BLaER1 (cell line): ENCODE data around the gene MAPT.

Experiments
- H3K27ac ChIP-seq: shearing (Covaris generic); formaldehyde crosslinking; 2 replicates; pipeline ENCODE4 v1.8.1; 2022
- H3K27me3 ChIP-seq: shearing (Covaris generic); formaldehyde crosslinking; 2 replicates; pipeline ENCODE4 v1.8.1; 2022
- H3K36me3 ChIP-seq: shearing (Covaris generic); formaldehyde crosslinking; 2 replicates; pipeline ENCODE4 v1.8.1; 2022
- H3K4me1 ChIP-seq: shearing (Covaris generic); formaldehyde crosslinking; 2 replicates; pipeline ENCODE4 v1.8.1; 2022
- H3K4me2 ChIP-seq: shearing (Covaris generic); formaldehyde crosslinking; 2 replicates; pipeline ENCODE4 v1.8.1; 2022
- H3K4me3 ChIP-seq: shearing (Covaris generic); formaldehyde crosslinking; 2 replicates; pipeline ENCODE4 v1.8.1; 2022
- H3K9ac ChIP-seq: shearing (Covaris generic); formaldehyde crosslinking; 2 replicates; pipeline ENCODE4 v1.8.1; 2022
- H3K9me3 ChIP-seq: shearing (Covaris generic); formaldehyde crosslinking; 2 replicates; pipeline ENCODE4 v1.8.1; 2022
- H4K20me1 ChIP-seq: shearing (Covaris generic); formaldehyde crosslinking; 2 replicates; pipeline ENCODE4 v1.8.1; 2022
- Cebpa-rat ChIP-seq: shearing (Covaris generic); IDR thresholded peaks from 2 replicates; pipeline ENCODE4 v1.8.1; 2022

MAPT gene

DNA sequence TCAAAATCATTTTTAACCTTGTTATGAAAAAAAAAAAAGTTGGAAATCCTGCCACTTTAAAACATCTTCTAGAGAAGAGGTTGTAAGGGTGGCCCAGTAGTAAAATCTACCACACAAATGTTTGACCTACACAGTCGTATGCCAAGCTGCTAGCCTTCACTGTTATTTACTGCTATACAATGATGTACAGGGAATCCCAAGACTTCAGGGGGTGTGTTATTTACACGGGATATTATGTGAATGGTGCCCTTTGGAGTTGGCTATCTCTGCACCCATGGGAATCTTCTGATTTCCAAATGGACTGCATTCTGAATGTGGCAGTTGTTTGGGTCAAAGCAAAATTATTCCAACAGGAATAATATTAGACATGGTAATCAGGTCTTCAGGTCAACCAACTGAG is 150.6 kb downstream of the MAPT start:
- H3K36me3 ChIP-seq = peaks cover 99% of the 10 kb centered on the region
- H3K27ac ChIP-seq = no peak overlapping the region
- no peak overlapping the region for H3K4me2 ChIP-seq
- H4K20me1 ChIP-seq = peaks cover 74% of the 10 kb centered on the region
- no peaks in the 10 kb centered on the region for H3K4me1 ChIP-seq
- H3K27me3 ChIP-seq = no peaks in the 10 kb centered on the region
- H3K9me3 ChIP-seq = no peaks in the 10 kb centered on the region
- no peak overlapping the region for H3K9ac ChIP-seq
- TF ChIP-seq Cebpa-rat = no peak
- no peak overlapping the region for H3K4me3 ChIP-seq

DNA sequence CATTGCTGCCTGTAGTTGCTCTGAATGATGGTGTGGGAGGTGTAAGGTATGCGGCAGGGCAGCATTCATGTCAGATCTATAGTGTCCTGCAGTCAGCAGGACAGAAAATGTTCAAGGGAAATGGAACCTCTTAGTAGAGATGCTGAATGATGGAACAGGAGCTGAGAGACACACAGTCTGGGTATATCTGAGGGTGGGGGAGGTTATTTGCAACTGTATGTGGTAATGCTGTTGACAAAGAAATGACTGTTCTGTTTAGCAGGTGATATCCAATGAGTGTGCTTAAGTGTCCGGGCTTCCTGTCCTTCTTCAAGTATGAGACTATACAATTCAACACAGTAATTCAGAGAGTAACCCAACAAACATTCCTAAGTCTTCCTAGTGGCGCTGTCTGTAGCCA is 151.3 kb downstream of the MAPT start:
- H3K9me3 ChIP-seq = no peaks in the 10 kb centered on the region
- no peaks in the 10 kb centered on the region for H3K4me1 ChIP-seq
- no peak overlapping the region for H3K4me2 ChIP-seq
- no peak for TF ChIP-seq Cebpa-rat
- no peaks in the 10 kb centered on the region for H3K27me3 ChIP-seq
- H3K4me3 ChIP-seq = no peak overlapping the region
- H3K27ac ChIP-seq = no peak overlapping the region
- H3K36me3 ChIP-seq = peaks cover 99% of the 10 kb centered on the region
- H4K20me1 ChIP-seq = peaks cover 75% of the 10 kb centered on the region
- no peak overlapping the region for H3K9ac ChIP-seq

DNA sequence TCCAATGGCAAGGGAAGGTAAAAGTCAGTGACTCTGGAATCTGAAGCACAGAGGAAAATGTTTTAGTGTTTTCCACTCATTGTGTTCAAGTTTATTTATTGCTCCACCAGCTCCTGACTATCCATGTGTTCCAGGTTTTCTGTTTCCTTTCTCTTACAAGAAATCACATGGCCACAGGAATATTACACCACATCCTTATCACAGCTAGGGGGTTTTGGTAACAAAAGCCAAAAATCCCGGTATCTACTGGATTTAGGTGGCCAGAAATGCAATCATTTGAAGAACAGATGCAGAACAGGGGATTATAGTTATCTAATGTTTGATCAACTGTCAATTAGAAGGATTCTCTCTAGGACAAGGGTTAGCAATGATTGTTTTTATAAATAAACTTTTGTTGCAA is 152.6 kb downstream of the MAPT start:
- no peak overlapping the region for H3K27ac ChIP-seq

DNA sequence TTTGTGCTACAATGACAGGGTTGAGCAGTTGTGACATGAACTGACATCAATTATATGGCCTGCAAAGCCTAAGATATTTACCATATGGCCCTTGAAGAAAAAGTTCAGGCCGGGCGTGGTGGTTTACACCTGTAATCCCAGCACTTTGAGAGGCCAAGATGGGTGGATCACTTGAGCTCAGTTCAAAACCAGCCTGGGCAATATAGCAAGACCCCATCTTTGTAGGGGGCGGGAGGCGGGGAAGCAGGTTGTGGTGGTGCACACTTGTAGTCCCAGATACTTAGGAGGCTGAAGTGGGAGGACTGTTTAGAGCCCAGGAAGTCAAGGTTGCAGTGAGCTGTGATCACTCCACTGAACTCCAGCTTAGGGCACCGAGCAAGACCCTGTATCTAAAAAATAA is 153.0 kb downstream of the MAPT start:
- H4K20me1 ChIP-seq = peaks cover 86% of the 10 kb centered on the region
- no peaks in the 10 kb centered on the region for H3K4me1 ChIP-seq
- no peak overlapping the region for H3K27ac ChIP-seq
- no peak for TF ChIP-seq Cebpa-rat
- H3K4me2 ChIP-seq = no peak overlapping the region
- H3K9ac ChIP-seq = no peak overlapping the region
- no peaks in the 10 kb centered on the region for H3K27me3 ChIP-seq
- H3K36me3 ChIP-seq = peaks cover 99% of the 10 kb centered on the region
- H3K4me3 ChIP-seq = no peak overlapping the region
- H3K9me3 ChIP-seq = no peaks in the 10 kb centered on the region

More for the DNA sequence above, 152.6 kb downstream of the MAPT start:
- Histone ChIP-seq H3K27me3 (no peaks in the 10 kb centered on the region), H3K9me3 (no peaks in the 10 kb centered on the region), H3K36me3 (peaks cover 99% of the 10 kb centered on the region), H3K4me1 (no peaks in the 10 kb centered on the region), H3K4me3 (no peak overlapping the region), H3K4me2 (no peak overlapping the region), H4K20me1 (peaks cover 84% of the 10 kb centered on the region), H3K9ac (no peak overlapping the region)
- no peak for TF ChIP-seq Cebpa-rat

DNA sequence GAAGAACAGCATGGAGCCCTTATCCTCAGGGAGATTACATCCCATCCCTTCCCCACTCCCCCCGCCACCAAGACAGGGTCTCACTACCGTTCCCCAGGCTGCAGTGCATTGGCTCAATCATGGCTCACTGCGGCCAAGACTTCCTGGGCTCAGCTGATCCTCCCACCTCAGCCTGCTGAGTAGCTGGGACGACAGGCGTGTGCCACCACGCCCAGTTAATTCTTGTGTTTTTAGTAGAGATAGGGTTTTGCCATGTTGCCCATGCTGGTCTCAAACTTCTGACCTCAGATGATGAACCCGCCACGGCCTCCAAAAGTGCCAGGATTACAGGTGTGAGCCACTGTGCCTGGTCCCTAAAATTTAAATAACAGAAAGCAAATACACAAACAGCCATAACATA is 153.5 kb downstream of the MAPT start:
- no peaks in the 10 kb centered on the region for H3K4me1 ChIP-seq
- no peak for TF ChIP-seq Cebpa-rat
- H3K27me3 ChIP-seq = no peaks in the 10 kb centered on the region
- H3K9ac ChIP-seq = no peak overlapping the region
- no peak overlapping the region for H3K4me2 ChIP-seq
- H3K36me3 ChIP-seq = peaks cover 99% of the 10 kb centered on the region
- no peaks in the 10 kb centered on the region for H3K9me3 ChIP-seq
- no peak overlapping the region for H3K27ac ChIP-seq
- no peak overlapping the region for H3K4me3 ChIP-seq
- H4K20me1 ChIP-seq = peaks cover 86% of the 10 kb centered on the region

DNA sequence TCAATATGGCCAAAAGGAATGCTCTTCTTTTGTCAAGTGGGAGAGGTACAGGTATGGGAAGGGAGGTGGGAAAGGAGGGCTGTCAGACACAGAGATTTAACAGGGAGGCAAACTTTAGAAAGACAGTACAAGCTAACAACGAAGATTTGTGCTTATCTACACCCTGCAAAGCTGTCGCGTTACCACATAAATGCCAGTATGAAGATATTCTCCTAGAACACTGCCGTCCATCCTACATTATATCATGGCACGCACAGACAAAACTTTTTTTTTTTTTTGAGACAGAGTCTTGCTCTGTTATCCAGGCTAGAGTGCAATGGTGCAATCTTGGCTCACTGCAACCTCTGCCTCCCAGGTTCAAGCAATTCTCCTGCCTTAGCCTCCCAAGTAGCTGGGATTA is 155.3 kb downstream of the MAPT start:
- Histone ChIP-seq H3K4me2 (no peak overlapping the region), H3K9ac (no peak overlapping the region), H3K36me3 (peaks cover 97% of the 10 kb centered on the region), H4K20me1 (peaks cover 83% of the 10 kb centered on the region), H3K4me1 (no peaks in the 10 kb centered on the region), H3K9me3 (no peaks in the 10 kb centered on the region), H3K4me3 (no peak overlapping the region), H3K27me3 (no peaks in the 10 kb centered on the region), H3K27ac (no peak overlapping the region)
- no peak for TF ChIP-seq Cebpa-rat

DNA sequence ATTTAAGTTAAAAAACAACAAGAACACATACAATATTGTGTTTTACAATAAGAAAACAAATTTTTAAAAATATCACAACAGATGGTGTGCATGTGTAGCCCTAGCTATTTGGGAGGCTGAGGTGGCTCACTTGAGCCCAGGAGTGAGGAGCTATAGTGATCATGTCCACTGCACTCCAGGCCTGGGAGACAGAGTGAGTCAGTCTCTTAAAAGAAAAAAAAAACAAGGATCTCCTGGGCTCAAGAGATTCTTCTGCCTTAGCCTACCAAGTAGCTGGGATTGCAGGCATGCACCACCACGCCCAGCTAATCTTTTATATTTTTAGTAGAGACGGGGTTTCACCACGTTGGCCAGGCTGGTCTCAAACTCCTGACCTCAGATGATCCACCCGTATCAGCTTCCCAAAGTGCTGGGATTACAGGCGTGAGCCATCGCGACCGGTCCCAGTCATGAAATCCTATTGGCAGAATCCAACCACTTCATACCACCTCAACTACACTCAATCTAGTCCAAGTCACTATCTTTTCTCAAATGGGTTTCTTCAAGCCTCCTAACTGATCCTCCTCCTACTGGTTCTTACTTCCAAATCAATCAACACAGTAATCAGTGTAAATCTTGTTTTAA is 159.7 kb downstream of the MAPT start:
- no peak overlapping the region for H3K4me2 ChIP-seq
- H3K4me3 ChIP-seq = no peak overlapping the region
- no peaks in the 10 kb centered on the region for H3K9me3 ChIP-seq
- H3K27me3 ChIP-seq = no peaks in the 10 kb centered on the region
- H3K4me1 ChIP-seq = no peaks in the 10 kb centered on the region
- no peak overlapping the region for H3K27ac ChIP-seq
- peaks cover 73% of the 10 kb centered on the region for H4K20me1 ChIP-seq
- no peak for TF ChIP-seq Cebpa-rat
- H3K36me3 ChIP-seq = peaks cover 96% of the 10 kb centered on the region
- no peak overlapping the region for H3K9ac ChIP-seq

- Histone ChIP-seq H3K9me3 (no peaks in the 10 kb centered on the region), H4K20me1 (peaks cover 86% of the 10 kb centered on the region), H3K4me3 (no peak overlapping the region), H3K9ac (no peak overlapping the region), H3K36me3 (peaks cover 93% of the 10 kb centered on the region), H3K4me1 (no peaks in the 10 kb centered on the region), H3K4me2 (no peak overlapping the region), H3K27me3 (no peaks in the 10 kb centered on the region), H3K27ac (no peak overlapping the region)
- TF ChIP-seq Cebpa-rat = no peak
Observed at GRCh38 chr17:46056800-46057304, 162.5 kb downstream of the MAPT start.

DNA sequence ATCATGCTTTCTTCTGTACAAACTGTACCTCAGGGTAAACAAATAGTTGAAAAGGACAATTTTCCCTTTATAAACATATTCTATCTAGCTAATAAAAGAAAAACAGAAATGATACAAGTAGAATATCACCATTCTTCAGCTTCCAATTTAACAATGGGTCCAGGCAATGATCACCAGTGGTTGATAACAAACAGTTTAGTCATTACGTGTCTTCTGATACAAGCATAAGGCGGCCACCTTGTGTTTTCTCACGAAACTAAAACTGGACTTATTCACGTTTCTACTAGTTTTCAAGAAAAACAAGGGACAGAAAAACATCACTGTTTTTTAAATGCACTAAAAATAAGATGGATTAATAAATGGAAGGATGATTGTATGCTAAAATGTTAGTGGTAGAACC is 163.0 kb downstream of the MAPT start:
- no peak overlapping the region for H3K27ac ChIP-seq
- H3K9ac ChIP-seq = no peak overlapping the region
- no peaks in the 10 kb centered on the region for H3K27me3 ChIP-seq
- no peak overlapping the region for H3K4me2 ChIP-seq
- TF ChIP-seq Cebpa-rat = no peak
- H3K4me1 ChIP-seq = no peaks in the 10 kb centered on the region
- no peaks in the 10 kb centered on the region for H3K9me3 ChIP-seq
- peaks cover 93% of the 10 kb centered on the region for H3K36me3 ChIP-seq
- peaks cover 83% of the 10 kb centered on the region for H4K20me1 ChIP-seq
- no peak overlapping the region for H3K4me3 ChIP-seq

DNA sequence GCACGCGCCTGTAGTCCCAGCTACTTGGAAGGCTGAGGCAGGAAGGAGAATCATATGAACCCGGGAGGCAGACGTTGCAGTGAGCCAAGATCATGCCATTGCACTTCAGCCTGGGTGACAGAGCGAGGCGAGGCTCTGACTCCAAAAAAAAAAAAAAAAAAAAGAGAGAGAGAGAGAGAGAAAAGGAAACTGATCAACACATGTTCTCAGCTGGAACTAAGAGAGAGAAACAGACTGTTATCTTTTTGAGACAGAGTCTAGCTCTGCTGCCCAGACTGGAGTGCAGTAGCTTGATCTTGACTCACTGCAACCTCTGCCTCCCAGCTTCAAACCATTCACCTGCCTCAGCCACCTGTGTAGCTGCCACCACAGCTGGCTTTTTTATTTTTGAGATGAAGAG is 165.1 kb downstream of the MAPT start:
- H3K4me1 ChIP-seq = no peaks in the 10 kb centered on the region
- no peaks in the 10 kb centered on the region for H3K27me3 ChIP-seq
- peaks cover 94% of the 10 kb centered on the region for H3K36me3 ChIP-seq
- H3K9me3 ChIP-seq = no peaks in the 10 kb centered on the region
- H3K4me2 ChIP-seq = no peak overlapping the region
- TF ChIP-seq Cebpa-rat = no peak
- H3K27ac ChIP-seq = no peak overlapping the region
- H3K9ac ChIP-seq = no peak overlapping the region
- H4K20me1 ChIP-seq = peaks cover 84% of the 10 kb centered on the region
- no peak overlapping the region for H3K4me3 ChIP-seq

- TF ChIP-seq Cebpa-rat = no peak
- Histone ChIP-seq H3K27me3 (no peaks in the 10 kb centered on the region), H3K36me3 (peaks cover 94% of the 10 kb centered on the region), H3K4me2 (no peak overlapping the region), H3K27ac (no peak overlapping the region), H3K9me3 (no peaks in the 10 kb centered on the region), H4K20me1 (peaks cover 91% of the 10 kb centered on the region), H3K9ac (no peak overlapping the region), H3K4me3 (no peak overlapping the region), H3K4me1 (no peaks in the 10 kb centered on the region)
Observed at GRCh38 chr17:46060461-46060860, 166.1 kb downstream of the MAPT start.
